Activated T-helper 1 cell treated with anti-CD3 and anti-CD28 coated beads, Interleukin-12 subunit alpha, Interleukin-12 subunit beta, Interleukin-2, Interleukin-4 antibody, amounts not matched to agents 30 ng/mL and 10 ng/mL and 1 ng/mL, durations not matched to agents 14 hours and 24 hours and 36 hours (primary cell): Measurements from ENCODE around the gene KCNE4. TPM values are rescaled to one million over a fixed set of nuclear protein-coding genes. Genes with fewer than 3 reads are reported as not detected.

ENCODE experiments used
- DNase-seq: peaks from one replicate; pipeline ENCODE4 v3.0.0; 2021; ENCODE audit warnings: low spot score
- H3K27ac Mint-ChIP-seq: one replicate; pipeline ENCODE4 v1.8.0; 2021; ENCODE audit warnings: mild to moderate bottlenecking, mixed read lengths
- H3K27me3 Mint-ChIP-seq: one replicate; pipeline ENCODE4 v1.8.0; 2022; ENCODE audit warnings: mild to moderate bottlenecking, moderate library complexity, mixed read lengths; ENCODE audit not compliant: insufficient read depth
- H3K36me3 Mint-ChIP-seq: one replicate; pipeline ENCODE4 v1.8.0; 2021; ENCODE audit warnings: low read depth, mixed read lengths
- H3K4me1 Mint-ChIP-seq: one replicate; pipeline ENCODE4 v1.8.0; 2021; ENCODE audit warnings: low read depth, mixed read lengths
- H3K4me3 Mint-ChIP-seq: one replicate; pipeline ENCODE4 v1.8.0; 2021; ENCODE audit warnings: mild to moderate bottlenecking, moderate library complexity, mixed read lengths
- H3K9me3 Mint-ChIP-seq: one replicate; pipeline ENCODE4 v1.8.0; 2021; ENCODE audit warnings: mixed read lengths
- intact Hi-C: fragments of 100-400 bp; cut with micrococcal nuclease; formaldehyde crosslinking; loops from one replicate; pipeline ENCODE4 v1.15.1; 2024
- total RNA-seq: library from RNA; stranded (reverse); gene quantifications from 2 replicates; pipeline ENCODE4 v1.2.3, GENCODE V29; 2022

KCNE4 gene
- total RNA-seq: not detected in 2 replicates

DNA sequence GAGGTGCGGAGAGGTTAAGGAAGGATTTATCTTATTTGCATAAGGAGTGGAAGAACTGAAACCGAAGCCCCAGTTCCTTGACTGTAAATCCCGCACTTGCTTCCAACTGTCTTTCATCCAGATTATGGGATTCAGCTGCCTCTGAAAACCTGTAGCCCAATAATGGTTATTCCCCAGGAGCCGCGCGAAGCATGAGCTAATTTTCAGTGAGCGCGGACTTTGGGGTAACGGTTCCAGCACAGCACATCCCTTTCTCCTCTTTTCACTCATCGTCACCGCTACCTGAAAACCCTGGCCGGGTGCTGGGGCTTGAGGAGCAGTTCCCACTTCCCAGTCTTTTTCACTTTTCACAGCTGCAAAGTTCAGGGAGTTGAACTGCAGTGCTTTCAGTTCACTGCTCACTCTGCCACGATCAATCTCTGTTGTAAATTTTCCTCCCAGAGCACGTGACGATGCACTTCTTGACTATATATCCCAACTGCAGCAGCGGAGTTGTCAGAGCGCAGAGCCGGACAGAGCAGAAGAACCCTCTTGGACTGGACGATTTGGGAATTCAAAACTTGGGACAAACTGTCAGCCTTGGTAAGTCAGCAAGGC, at the start of gene KCNE4:
KCNE4 (plus strand) TSS at position 498 of the 597 bp plus-strand sequence. CDS start 641 bp downstream, outside the sequence.
- DNase-seq: no peak
- Mint-ChIP-seq H3K9me3 (no peaks in the 10 kb centered on the region), H3K27me3 (no peaks in the 10 kb centered on the region), H3K27ac (no peak within 1 kb of the TSS), H3K4me3 (no peak within 1 kb of the TSS), H3K36me3 (no peaks in the 10 kb centered on the region), H3K4me1 (no peaks in the 10 kb centered on the region)
- intact Hi-C loops: no loop called here

GRCh38 chr2:223003191-223003590, 48.8 kb upstream of the KCNE4 start:
- H3K27me3 Mint-ChIP-seq: peaks cover 1% of the 10 kb centered on the region
- H3K36me3 Mint-ChIP-seq: no peaks in the 10 kb centered on the region
- H3K27ac Mint-ChIP-seq: no peak overlapping the region
- H3K4me1 Mint-ChIP-seq: no peaks in the 10 kb centered on the region
- no peak for DNase-seq
- intact Hi-C loops: no loop called here
- H3K4me3 Mint-ChIP-seq: no peak overlapping the region
- no peaks in the 10 kb centered on the region for H3K9me3 Mint-ChIP-seq

GRCh38 chr2:223005496-223005895, 46.5 kb upstream of the KCNE4 start:
- Mint-ChIP-seq H3K4me1 (no peaks in the 10 kb centered on the region), H3K27me3 (no peaks in the 10 kb centered on the region), H3K9me3 (no peaks in the 10 kb centered on the region), H3K27ac (no peak overlapping the region), H3K4me3 (no peak overlapping the region), H3K36me3 (no peaks in the 10 kb centered on the region)
- intact Hi-C loops: no loop called here
- no peak for DNase-seq

GRCh38 chr2:223007531-223007930, 44.5 kb upstream of the KCNE4 start:
- intact Hi-C loops: no loop called here
- H3K4me1 Mint-ChIP-seq: no peaks in the 10 kb centered on the region

GRCh38 chr2:223008162-223008561, 43.8 kb upstream of the KCNE4 start:
- intact Hi-C loops: no loop called here
- Mint-ChIP-seq H3K36me3 (no peaks in the 10 kb centered on the region), H3K9me3 (no peaks in the 10 kb centered on the region), H3K27ac (no peak overlapping the region), H3K27me3 (peaks cover 2% of the 10 kb centered on the region), H3K4me3 (no peak overlapping the region), H3K4me1 (no peaks in the 10 kb centered on the region)
- no peak for DNase-seq

More at GRCh38 chr2:223007531-223007930, 44.5 kb upstream of the KCNE4 start:
- Mint-ChIP-seq H3K9me3 (no peaks in the 10 kb centered on the region), H3K27ac (no peak overlapping the region), H3K36me3 (no peaks in the 10 kb centered on the region), H3K27me3 (no peaks in the 10 kb centered on the region), H3K4me3 (no peak overlapping the region)
- no peak for DNase-seq

DNA sequence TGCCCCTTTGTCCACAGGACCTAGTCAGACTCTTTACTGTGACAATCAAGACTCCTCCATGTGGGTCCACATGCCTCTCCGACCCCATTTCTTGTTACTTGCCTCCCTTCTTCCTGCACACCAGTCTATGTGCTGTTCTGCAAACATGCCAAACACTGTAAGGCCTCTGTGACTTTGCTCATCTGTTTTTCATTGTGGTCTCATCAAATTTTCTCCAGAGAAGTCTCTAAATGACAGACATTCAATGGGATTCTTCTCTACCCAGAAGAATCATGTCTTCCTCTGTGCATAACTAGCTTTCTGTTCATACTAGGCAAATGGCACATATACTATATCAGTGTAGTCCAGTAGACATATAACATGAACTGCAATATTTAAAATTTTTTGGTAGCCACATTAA, 43.0 kb upstream of the KCNE4 start:
- no peak overlapping the region for H3K4me3 Mint-ChIP-seq
- no peak overlapping the region for H3K27ac Mint-ChIP-seq
- H3K4me1 Mint-ChIP-seq: no peaks in the 10 kb centered on the region
- peaks cover 4% of the 10 kb centered on the region for H3K27me3 Mint-ChIP-seq
- intact Hi-C loops: no loop called here
- no peak for DNase-seq
- H3K36me3 Mint-ChIP-seq: no peaks in the 10 kb centered on the region
- no peaks in the 10 kb centered on the region for H3K9me3 Mint-ChIP-seq

GRCh38 chr2:223010641-223011040, 41.3 kb upstream of the KCNE4 start:
- H3K27ac Mint-ChIP-seq: no peak overlapping the region
- no peaks in the 10 kb centered on the region for H3K36me3 Mint-ChIP-seq
- DNase-seq: no peak
- intact Hi-C loops: no loop called here
- no peaks in the 10 kb centered on the region for H3K9me3 Mint-ChIP-seq
- no peaks in the 10 kb centered on the region for H3K4me1 Mint-ChIP-seq
- peaks cover 4% of the 10 kb centered on the region for H3K27me3 Mint-ChIP-seq
- H3K4me3 Mint-ChIP-seq: no peak overlapping the region

- H3K4me1 Mint-ChIP-seq: no peaks in the 10 kb centered on the region
- no peak overlapping the region for H3K27ac Mint-ChIP-seq
- H3K27me3 Mint-ChIP-seq: peaks cover 4% of the 10 kb centered on the region
- no peak overlapping the region for H3K4me3 Mint-ChIP-seq
- no peaks in the 10 kb centered on the region for H3K36me3 Mint-ChIP-seq
- intact Hi-C loops: no loop called here
- DNase-seq: no peak
- H3K9me3 Mint-ChIP-seq: no peaks in the 10 kb centered on the region
These were observed 39.7 kb upstream of the KCNE4 start for GRCh38 chr2:223012291-223012690.

DNA sequence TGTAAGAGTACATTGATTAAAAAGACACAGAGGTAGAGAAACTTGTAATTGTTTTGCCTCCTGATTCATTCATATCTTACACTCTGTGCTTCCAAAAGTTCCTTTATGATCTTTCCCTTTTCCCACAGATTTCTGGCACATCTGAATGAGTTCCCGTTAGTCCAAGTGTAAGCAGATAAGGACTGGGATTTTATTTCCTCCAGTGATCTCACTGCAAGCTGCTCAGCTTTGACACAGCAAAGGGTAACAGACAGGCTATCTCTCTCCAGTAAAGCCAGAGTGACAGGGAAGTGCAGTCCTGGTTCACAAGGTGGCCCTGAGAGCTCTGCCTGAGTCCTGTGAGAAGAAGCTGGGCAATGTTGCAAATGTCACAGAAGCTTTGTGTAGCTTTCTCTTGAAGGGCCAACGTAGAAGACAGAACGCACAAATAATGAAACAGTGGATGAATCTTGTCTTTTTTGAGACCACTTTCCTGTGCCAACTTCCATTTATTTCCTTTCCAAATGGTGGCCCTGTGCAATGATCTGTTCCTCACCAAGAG, 32.5 kb upstream of the KCNE4 start:
- Mint-ChIP-seq H3K36me3 (no peaks in the 10 kb centered on the region), H3K27me3 (no peaks in the 10 kb centered on the region), H3K4me3 (no peak overlapping the region), H3K4me1 (no peaks in the 10 kb centered on the region), H3K27ac (no peak overlapping the region), H3K9me3 (no peaks in the 10 kb centered on the region)
- no peak for DNase-seq
- intact Hi-C loops: no loop called here

DNA sequence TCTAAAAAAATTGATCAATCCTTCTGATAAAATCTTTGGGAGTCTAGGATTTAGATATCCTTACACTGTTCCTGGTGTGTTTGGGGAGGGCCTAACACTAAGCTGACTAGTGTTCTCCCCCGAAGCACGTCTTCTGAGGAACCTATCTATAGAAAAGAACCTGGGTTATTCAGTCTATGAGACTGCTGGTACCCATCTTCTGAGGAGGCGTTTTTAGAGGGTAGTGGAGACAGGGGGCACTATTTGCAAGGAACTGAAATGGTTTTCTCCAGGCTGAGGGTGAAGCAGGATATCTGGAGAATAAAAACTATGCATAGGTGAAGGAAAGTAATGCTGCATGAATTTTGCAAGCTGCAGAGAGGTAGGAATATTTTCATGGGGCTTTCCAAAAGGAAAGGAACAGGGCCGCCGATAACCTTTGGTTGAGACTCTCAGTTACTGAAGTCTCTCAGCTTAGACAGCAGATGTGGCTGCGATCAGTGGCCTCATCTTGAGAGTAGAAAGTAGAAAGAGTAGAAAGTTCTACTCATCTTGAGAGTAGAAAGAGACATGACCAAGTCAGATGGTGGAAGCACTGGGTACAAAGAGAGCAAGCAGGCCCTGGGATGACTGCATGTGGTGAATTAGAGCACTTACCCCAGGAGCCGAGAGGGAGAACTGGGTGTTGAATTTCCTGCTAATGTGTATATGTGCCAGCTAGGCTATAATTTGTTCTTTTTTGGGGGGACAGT, 31.8 kb upstream of the KCNE4 start:
- Mint-ChIP-seq H3K27me3 (no peaks in the 10 kb centered on the region), H3K27ac (no peak overlapping the region)
- no peak for DNase-seq

GRCh38 chr2:223020971-223021675, 30.9 kb upstream of the KCNE4 start:
- Mint-ChIP-seq H3K4me3 (no peak overlapping the region), H3K27me3 (no peaks in the 10 kb centered on the region), H3K4me1 (no peaks in the 10 kb centered on the region), H3K9me3 (no peaks in the 10 kb centered on the region), H3K36me3 (no peaks in the 10 kb centered on the region), H3K27ac (no peak overlapping the region)
- intact Hi-C loops: no loop called here
- no peak for DNase-seq

More for the DNA sequence above, 31.8 kb upstream of the KCNE4 start:
- no peaks in the 10 kb centered on the region for H3K36me3 Mint-ChIP-seq
- H3K9me3 Mint-ChIP-seq: no peaks in the 10 kb centered on the region
- H3K4me1 Mint-ChIP-seq: no peaks in the 10 kb centered on the region
- intact Hi-C loops: no loop called here
- H3K4me3 Mint-ChIP-seq: no peak overlapping the region

DNA sequence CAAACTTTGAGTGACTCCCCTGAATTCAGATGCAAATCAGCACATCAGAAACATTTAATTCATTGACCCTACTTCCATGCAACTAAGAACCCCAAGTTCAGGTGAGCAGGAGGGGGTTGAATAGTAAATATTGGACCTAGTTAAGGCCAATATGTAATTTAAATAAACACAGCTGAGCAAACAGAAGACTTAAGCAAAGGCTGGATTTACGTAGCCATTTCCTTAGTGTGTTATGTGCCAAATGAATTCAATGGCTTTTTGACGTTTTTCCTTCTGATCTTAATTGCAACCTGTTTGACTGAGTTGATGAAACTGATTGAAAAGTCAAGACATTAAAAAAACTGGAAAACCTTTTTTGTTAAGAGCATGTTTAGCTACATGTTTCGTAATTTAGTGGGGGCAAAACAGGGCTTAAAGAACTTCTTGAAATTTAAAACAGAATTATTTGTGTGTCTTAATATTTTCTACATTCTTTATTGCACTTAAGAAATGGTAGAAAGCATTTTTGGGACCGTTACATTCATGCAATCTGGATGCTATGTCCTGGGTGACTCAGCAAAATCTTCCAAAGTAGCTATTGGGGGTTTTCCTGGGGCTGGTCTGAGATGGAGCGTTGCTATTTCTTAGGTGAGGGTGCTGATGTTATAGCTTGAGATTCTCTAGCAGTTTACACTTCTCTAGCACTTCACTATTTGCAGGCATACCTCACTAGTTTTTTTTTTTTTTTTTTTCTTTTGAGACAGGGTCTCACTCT, 25.5 kb upstream of the KCNE4 start:
- Mint-ChIP-seq H3K4me1 (no peaks in the 10 kb centered on the region), H3K36me3 (no peaks in the 10 kb centered on the region), H3K27me3 (peaks cover 3% of the 10 kb centered on the region), H3K27ac (no peak overlapping the region), H3K9me3 (no peaks in the 10 kb centered on the region), H3K4me3 (no peak overlapping the region)
- DNase-seq: no peak
- intact Hi-C loops: no loop called here
